K562 (cell line): ENCODE measurements around the gene TMEM179. TPM values are rescaled to one million over a fixed set of nuclear protein-coding genes. Genes with fewer than 3 reads are reported as not detected.

Experiments used
- CREB1 ChIP-seq, 2 experiments: sonication (generic) in 1 of 2; formaldehyde crosslinking in 1 of 2; IDR thresholded peaks; 2 replicates each; pipeline versions ENCODE4 v1.6.1 to v1.8.0; 2012 to 2022; ENCODE audit warnings: inconsistent platforms in 1 of 2, mild to moderate bottlenecking in 1 of 2, missing genetic modification reagents in 1 of 2, moderate library complexity in 1 of 2
- DLX4 ChIP-seq: fragments of 250-450 bp; sonication (Bioruptor Pico); IDR thresholded peaks from 2 replicates; pipeline ENCODE4 v1.6.1; 2021; ENCODE audit warnings: mild to moderate bottlenecking
- GABPA ChIP-seq: fragments of 200-800 bp; sonication (Bioruptor generic); conservative IDR thresholded peaks from 2 replicates; pipeline ENCODE4 v1.6.1; 2016; ENCODE audit warnings: low read depth, missing genetic modification characterization, missing compliant biosample characterization
- MECOM ChIP-seq: fragments of 250-450 bp; sonication (Bioruptor Pico); IDR thresholded peaks from 2 replicates; pipeline ENCODE4 v1.8.0; 2022; ENCODE audit warnings: inconsistent platforms
- MEF2A ChIP-seq: IDR thresholded peaks from 2 replicates; pipeline ENCODE4 v1.6.1; 2011; ENCODE audit warnings: low read depth, mild to moderate bottlenecking, low read length, moderate library complexity; ENCODE audit not compliant: control insufficient read depth
- PHF20 ChIP-seq: fragments of 450-650 bp; IDR thresholded peaks from 2 replicates; pipeline ENCODE4 v1.6.1; 2018; ENCODE audit not compliant: partially characterized antibody
- POU5F1 ChIP-seq: fragments of 150-350 bp; IDR thresholded peaks from 2 replicates; pipeline ENCODE4 v1.6.1; 2014; ENCODE audit warnings: borderline replicate concordance, low read length, low read depth, mild to moderate bottlenecking; ENCODE audit not compliant: partially characterized antibody
- SREBF1 ChIP-seq: fragments of 150-350 bp; IDR thresholded peaks from 2 replicates; pipeline ENCODE4 v1.6.1; 2014; ENCODE audit warnings: antibody characterized with exemption, low read depth, low read length, borderline replicate concordance
- STAT6 ChIP-seq: sonication (generic); formaldehyde crosslinking; IDR thresholded peaks from 2 replicates; pipeline ENCODE4 v1.8.1; 2023; ENCODE audit warnings: mild to moderate bottlenecking, missing genetic modification reagents
- ZBTB1 ChIP-seq: sonication (generic); formaldehyde crosslinking; IDR thresholded peaks from 2 replicates; pipeline ENCODE4 v1.8.1; 2023; ENCODE audit warnings: missing genetic modification reagents, low read depth, mild to moderate bottlenecking, borderline replicate concordance
- ZBTB7A ChIP-seq: IDR thresholded peaks from 2 replicates; pipeline ENCODE4 v1.6.1; 2011; ENCODE audit warnings: low read depth, mild to moderate bottlenecking, low read length, moderate library complexity, borderline replicate concordance; ENCODE audit not compliant: control insufficient read depth
- ZC3H8 ChIP-seq: fragments of 450-650 bp; IDR thresholded peaks from 2 replicates; pipeline ENCODE4 v1.6.1; 2017
- ZNF589 ChIP-seq: fragments of 200-800 bp; sonication (Bioruptor generic); IDR thresholded peaks from 2 replicates; pipeline ENCODE4 v1.6.1; 2016; ENCODE audit warnings: low read depth, missing genetic modification characterization, missing compliant biosample characterization
- ZNF695 ChIP-seq: fragments of 450-650 bp; formaldehyde crosslinking; IDR thresholded peaks from 2 replicates; pipeline ENCODE4 v1.4.0; 2020; ENCODE audit warnings: mild to moderate bottlenecking, moderate library complexity
- ZNF785 ChIP-seq: fragments of 250-450 bp; sonication (Bioruptor Pico); IDR thresholded peaks from 2 replicates; pipeline ENCODE4 v1.4.0; 2020; ENCODE audit warnings: mild to moderate bottlenecking
- polyA plus RNA-seq, 8 experiments: library from polyadenylated mRNA; depleted of rRNA in 4 of 8; stranded (reverse) in 5 of 8; unstranded in 3 of 8; fragments of >200 nt; fragmentation: Nextera tagmentation in 2 of 8; fragmentation: Illumina TruSeq in 1 of 8; extraction: Ambion mirVana in 2 of 8; extraction: Trizol in 1 of 8; gene quantifications; 2 replicates each; pipeline versions ENCODE4 v1.2.1 to v1.2.3, GENCODE V29; 2011 to 2014; ENCODE audit warnings: inconsistent platforms in 1 of 8, missing spikeins in 1 of 8
- total RNA-seq, 7 experiments: library from RNA; depleted of rRNA in 6 of 7; stranded (reverse); fragments of >200 nt in 6 of 7; fragmentation: Illumina TruSeq in 2 of 7; extraction: Trizol in 2 of 7; gene quantifications; 2 replicates each; pipeline versions ENCODE4 v1.2.1 to v1.2.3, GENCODE V29; 2011 to 2021; ENCODE audit warnings: low replicate concordance in 1 of 7

The TMEM179 gene
- total and polyA plus RNA-seq, 9 of the 15 experiments (the other 6 are each of a cell fraction or from before 2014, with no cell fraction given) = not detected

- no peak for TF ChIP-seq DLX4 (CRISPR knock-in tag)
- TF ChIP-seq MECOM (CRISPR knock-in tag) = no peak
- TF ChIP-seq ZNF785 = no peak
- no peak for TF ChIP-seq GABPA (tag)
- TF ChIP-seq ZNF589 (CRISPR knock-in tag) = no peak
- no peak for TF ChIP-seq ZC3H8
- TF ChIP-seq PHF20 = no peak
- no peak for TF ChIP-seq STAT6 (CRISPR knock-in tag)
- TF ChIP-seq CREB1 (IDR thresholded peaks at IDR 0.05) = no peak
- no peak for TF ChIP-seq CREB1 (CRISPR knock-in tag; IDR thresholded peaks at IDR 0.05)
- no peak for TF ChIP-seq MEF2A
- TF ChIP-seq ZBTB7A = no peak
- TF ChIP-seq ZBTB1 (CRISPR knock-in tag) = no peak
- no peak for TF ChIP-seq SREBF1
- no peak for TF ChIP-seq ZNF695
- TF ChIP-seq POU5F1 = no peak
Observed at GRCh38 chr14:104595116-104595675, 9.4 kb downstream of the TMEM179 start (continued).
